Left ventricle myocardium inferior (tissue), 1 donor: ENCODE measurements around the gene ERICH6B. TPM values are rescaled to one million over a fixed set of nuclear protein-coding genes. Genes with fewer than 3 reads are reported as not detected.

Experiments used
- DNase-seq: peaks from one replicate; pipeline ENCODE4 v3.0.0-alpha.2; 2020
- H3K27ac ChIP-seq: fragments of 200-600 bp; replicated peaks from 2 replicates; pipeline ENCODE4 v1.8.0; 2021
- H3K27me3 ChIP-seq: fragments of 200-600 bp; 2 replicates; pipeline ENCODE4 v1.8.0; 2021; ENCODE audit warnings: low read depth
- H3K36me3 ChIP-seq: fragments of 200-600 bp; 2 replicates; pipeline ENCODE4 v1.8.0; 2021
- H3K4me1 ChIP-seq: fragments of 200-600 bp; 2 replicates; pipeline ENCODE4 v1.8.0; 2021
- H3K4me3 ChIP-seq: fragments of 200-600 bp; 2 replicates; pipeline ENCODE4 v1.8.0; 2021; ENCODE audit warnings: mild to moderate bottlenecking, moderate library complexity
- H3K9me3 ChIP-seq: fragments of 200-600 bp; replicated peaks from 2 replicates; pipeline ENCODE4 v1.8.0; 2021
- CTCF ChIP-seq: fragments of 200-600 bp; IDR thresholded peaks from 2 replicates; pipeline ENCODE4 v1.8.0; 2021; ENCODE audit warnings: antibody characterized with exemption, mild to moderate bottlenecking, borderline replicate concordance
- intact Hi-C: fragments of 100-400 bp; cut with micrococcal nuclease; formaldehyde crosslinking; loops from one replicate; pipeline ENCODE4 v1.11.0; 2022
- total RNA-seq: library from RNA; stranded (reverse); fragmentation: NEBNext Ultra II Directional; extraction: Animal tissue kit (Norgen Biotek cat#: 25700); gene quantifications from one replicate; pipeline ENCODE4 v1.2.1, GENCODE V29; 2021
- donor health status: DM: no; HTN: yes; CAD: no; lungs with severe emphysema.

ERICH6B gene
- total RNA-seq, 1 donor from 2014 or later = not detected

DNA sequence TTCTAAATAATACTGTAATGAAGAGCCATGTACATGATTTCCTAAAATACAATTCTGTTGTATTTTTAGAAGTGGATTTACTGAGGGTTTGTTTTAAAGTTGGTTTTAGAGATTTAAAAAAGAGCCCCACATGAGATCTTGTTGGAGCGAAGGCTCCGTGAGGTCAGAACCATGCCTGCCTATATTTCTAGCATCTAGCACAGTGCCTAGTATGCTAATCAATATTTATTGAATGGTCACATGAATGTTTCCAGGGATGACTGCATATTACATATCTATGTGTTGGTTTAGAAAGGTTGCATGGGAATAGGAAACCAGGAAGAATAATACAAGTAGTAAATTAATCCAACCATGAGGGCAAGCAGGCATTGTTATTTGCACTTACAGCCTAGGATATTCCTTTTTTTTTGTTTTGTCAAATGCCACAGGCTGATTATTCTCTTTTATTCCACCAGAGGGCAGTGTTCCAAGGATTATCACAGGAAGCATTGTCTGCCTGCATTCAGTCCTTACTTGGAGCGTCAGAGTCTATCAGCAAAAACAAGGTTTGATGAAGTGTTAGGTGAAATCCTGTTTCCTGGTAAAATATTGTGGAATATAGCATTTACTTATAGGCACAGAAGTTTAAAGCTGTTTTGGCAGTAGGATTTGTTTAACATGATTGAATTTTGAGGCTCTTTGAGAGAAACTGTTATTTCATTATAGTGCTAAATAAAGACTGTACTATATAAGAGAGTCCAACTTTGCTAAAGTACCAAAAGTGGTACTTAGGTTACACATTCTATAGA lies 104.0 kb downstream of the ERICH6B start:
- H3K36me3 ChIP-seq = peaks cover 86% of the 10 kb centered on the region
- H3K4me3 ChIP-seq = no peak overlapping the region
- no peaks in the 10 kb centered on the region for H3K9me3 ChIP-seq
- peaks cover 5% of the 10 kb centered on the region for H3K4me1 ChIP-seq
- no peak for DNase-seq
- no peak overlapping the region for H3K27ac ChIP-seq
- TF ChIP-seq CTCF = peak; percentile 93
- no peaks in the 10 kb centered on the region for H3K27me3 ChIP-seq
- intact Hi-C loops = no loop called here

DNA sequence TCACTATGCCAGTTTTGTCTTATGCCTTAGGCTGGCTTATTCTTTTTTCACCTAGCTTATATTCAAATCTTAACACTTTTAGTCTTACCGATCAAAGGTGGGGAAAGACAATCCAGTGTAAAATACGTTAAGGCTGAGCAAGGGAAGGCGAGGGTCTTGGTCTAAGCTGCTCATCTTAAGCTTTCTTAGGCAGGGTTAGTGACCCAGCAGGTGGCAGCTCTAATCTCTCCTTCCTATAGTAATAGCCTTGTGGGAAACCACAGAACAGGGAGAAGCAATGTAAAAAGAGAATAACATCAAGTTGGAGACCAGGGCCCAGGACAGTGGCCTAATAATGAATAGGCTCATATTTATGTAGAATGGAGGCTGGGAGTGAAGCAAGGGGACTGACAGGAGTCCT lies 104.9 kb downstream of the ERICH6B start:
- Histone ChIP-seq H3K4me3 (no peak overlapping the region), H3K36me3 (peaks cover 86% of the 10 kb centered on the region), H3K9me3 (no peaks in the 10 kb centered on the region), H3K27ac (no peak overlapping the region), H3K4me1 (peaks cover 5% of the 10 kb centered on the region), H3K27me3 (no peaks in the 10 kb centered on the region)
- no peak for DNase-seq
- intact Hi-C loops = no loop called here
- TF ChIP-seq CTCF = no peak

DNA sequence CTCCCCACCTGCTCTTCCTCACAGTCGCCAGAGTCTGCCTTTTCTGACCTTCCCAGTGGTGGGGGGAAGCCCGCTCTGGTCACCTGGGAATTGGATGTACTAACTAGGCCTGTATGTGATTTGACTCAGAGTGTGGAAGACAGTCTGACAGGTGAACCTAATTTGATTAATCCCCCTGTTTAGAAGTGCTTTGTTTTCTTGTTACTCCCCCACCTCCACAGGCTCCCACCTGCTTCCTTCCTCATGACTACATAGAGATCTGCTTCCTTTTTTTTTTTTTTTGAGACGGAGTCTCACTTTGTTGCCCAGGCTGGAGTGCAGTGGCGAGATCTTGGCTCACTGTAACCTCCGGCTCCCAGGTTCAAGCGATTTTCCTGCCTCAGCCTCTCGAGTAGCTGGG lies 106.8 kb downstream of the ERICH6B start:
- no peak for DNase-seq
- Histone ChIP-seq H3K9me3 (no peaks in the 10 kb centered on the region), H3K27me3 (no peaks in the 10 kb centered on the region), H3K36me3 (peaks cover 86% of the 10 kb centered on the region), H3K4me3 (no peak overlapping the region), H3K27ac (no peak overlapping the region), H3K4me1 (peaks cover 5% of the 10 kb centered on the region)
- intact Hi-C loops = no loop called here
- no peak for TF ChIP-seq CTCF

- no peak for DNase-seq
- intact Hi-C loops = no loop called here
- Histone ChIP-seq H3K27me3 (no peaks in the 10 kb centered on the region), H3K9me3 (no peaks in the 10 kb centered on the region), H3K4me3 (no peak overlapping the region), H3K27ac (no peak overlapping the region), H3K36me3 (peaks cover 90% of the 10 kb centered on the region), H3K4me1 (peaks cover 2% of the 10 kb centered on the region)
- TF ChIP-seq CTCF = no peak
Measured at GRCh38 chr13:45506811-45507210, 108.7 kb downstream of the ERICH6B start.

GRCh38 chr13:45503658-45504057 lies 111.9 kb downstream of the ERICH6B start:
- Histone ChIP-seq H3K27me3 (no peaks in the 10 kb centered on the region), H3K36me3 (peaks cover 82% of the 10 kb centered on the region), H3K4me1 (no peaks in the 10 kb centered on the region), H3K4me3 (no peak overlapping the region), H3K27ac (no peak overlapping the region), H3K9me3 (no peaks in the 10 kb centered on the region)
- TF ChIP-seq CTCF = no peak
- DNase-seq = no peak
- intact Hi-C loops = no loop called here
